Thyroid gland (tissue), 4 donors: ENCODE data around the gene ZNF81. TPM values are rescaled to one million over a fixed set of nuclear protein-coding genes. Genes with fewer than 3 reads are reported as not detected.

Source experiments
- total RNA-seq, 4 donors: library from RNA; depleted of rRNA; stranded (reverse); fragments of >200 nt; gene quantifications; one replicate each; pipeline ENCODE4 v1.2.3, GENCODE V29; 2016

Gene ZNF81
- total RNA-seq, 4 donors from 2014 or later: 7.1 to 17.8 (median 12.2) TPM

Other genes starting within 250 kb of the ZNF81 start
- gene SYN1, start 217.0 kb upstream of the ZNF81 start, total RNA-seq: under 1 TPM in 2 of 4 donors, not detected in 2; 0.13 to 0.15 TPM
- gene CFP, start 207.0 kb upstream of the ZNF81 start, total RNA-seq: 1 to 10 TPM; 1.3 to 2.3 (median 1.6) TPM
- 10 to 100 TPM; 17.3 to 21.7 (median 17.7) TPM for gene ELK1, start 186.3 kb upstream of the ZNF81 start, total RNA-seq
- gene UXT, start 177.7 kb upstream of the ZNF81 start, total RNA-seq: 100 to 1,000 TPM in 3 of 4 donors, 10 to 100 TPM in 1; 89.3 to 141 (median 116) TPM
- gene ZNF182, start 167.1 kb downstream of the ZNF81 start, total RNA-seq: 10 to 100 TPM in 2 of 4 donors, 1 to 10 TPM in 2; 6.3 to 13.8 (median 10.0) TPM
- gene SPACA5, start 170.1 kb downstream of the ZNF81 start, total RNA-seq: not detected
- gene ZNF630, start 234.7 kb downstream of the ZNF81 start, total RNA-seq: 1 to 10 TPM; 2.6 to 6.4 (median 6.0) TPM